Midbrain (tissue), 1 donor: ENCODE results near the gene MARCHF11.

Experiments used
- DNase-seq: peaks from one replicate; lab custom pipeline; 2025; lab: John Stamatoyannopoulos, UW

Gene MARCHF11

DNA sequence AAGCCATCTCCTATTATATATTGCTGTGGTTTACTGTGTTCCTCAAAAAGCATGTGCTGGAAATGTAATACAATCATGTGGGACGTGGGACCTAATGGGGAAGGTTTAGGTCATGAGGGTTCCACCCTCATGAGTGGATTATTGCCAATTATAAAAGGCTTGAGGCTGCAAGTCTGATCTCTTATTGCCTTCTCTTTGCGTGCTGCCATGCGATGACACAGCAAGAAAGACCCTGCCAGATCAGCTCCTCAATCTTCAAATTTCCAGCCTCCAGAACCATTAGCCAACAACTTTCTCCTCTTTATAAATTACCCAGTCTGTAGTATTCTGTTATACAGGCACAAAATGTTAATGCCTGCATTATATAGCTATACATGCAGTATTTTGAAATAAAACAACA, 45.4 kb downstream of the MARCHF11 start:
- no peak for DNase-seq

DNA sequence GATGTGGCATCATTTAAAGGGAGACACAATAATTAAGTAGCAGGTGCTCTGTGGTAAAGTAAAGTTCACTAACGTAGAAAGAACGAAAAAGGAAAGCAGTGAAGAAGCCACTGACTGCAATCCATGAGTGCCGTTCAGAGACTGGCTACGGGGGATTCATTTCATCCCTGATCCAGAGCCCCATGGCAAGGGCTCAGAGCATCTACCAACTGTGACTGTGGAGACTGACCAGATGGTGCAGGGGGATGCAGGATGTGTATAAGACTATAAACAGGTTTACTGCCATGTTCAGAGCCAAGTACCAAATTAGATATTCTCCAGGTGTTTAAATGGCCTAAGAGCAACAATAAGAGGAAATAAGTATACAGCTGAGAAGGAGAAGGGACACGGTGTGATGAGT, 47.7 kb downstream of the MARCHF11 start:
- no peak for DNase-seq

DNA sequence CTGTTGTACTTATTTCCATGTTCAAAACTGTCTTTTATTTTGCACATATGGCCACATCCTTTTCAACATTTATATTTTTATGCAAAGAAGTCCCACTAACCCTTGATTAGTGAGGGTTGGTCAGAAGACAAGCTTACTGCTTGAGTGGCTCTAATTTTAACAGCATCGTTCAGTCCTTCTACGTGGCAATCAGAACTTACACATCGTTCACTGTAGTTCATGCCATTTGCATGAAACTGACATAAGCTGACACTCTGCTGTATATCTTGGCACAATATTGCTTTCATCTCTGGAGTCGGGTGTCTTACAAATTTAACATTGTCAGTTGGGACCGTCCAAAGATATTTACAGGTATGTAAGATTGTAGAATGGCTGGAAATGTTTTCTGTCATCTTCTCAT, 50.6 kb downstream of the MARCHF11 start:
- DNase-seq: no peak

DNA sequence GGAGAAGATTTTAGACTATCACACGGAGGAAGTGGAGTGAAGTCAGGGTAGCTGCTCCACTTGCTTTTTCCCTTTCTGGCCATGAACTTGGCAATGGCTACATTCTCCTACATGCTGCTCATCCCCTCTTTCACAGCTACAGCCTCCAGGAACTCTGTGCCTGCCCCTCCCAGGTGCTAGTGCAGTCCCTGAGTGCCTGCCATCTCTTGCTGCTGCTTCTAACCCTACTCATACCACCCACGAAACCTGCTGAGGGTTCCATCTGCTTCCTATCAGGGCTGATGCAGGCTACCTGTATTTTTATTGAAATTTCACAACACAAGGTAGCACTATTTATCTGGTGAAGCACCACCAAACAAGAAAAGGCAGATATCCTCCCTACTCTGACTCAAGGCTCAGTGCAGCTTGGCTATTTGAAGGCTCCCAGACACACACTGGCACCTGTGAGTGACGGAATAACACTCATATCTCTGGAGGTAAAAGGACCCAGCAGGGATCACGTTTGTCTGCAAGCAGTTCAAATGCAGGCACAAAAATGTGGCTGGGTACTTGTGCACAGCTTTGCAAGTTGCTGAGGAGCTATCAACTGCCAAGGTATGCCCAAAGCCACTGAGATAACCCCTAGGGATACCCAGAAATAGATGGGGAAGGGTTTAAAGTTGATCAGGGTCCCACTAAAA, 51.6 kb downstream of the MARCHF11 start:
- no peak for DNase-seq

DNA sequence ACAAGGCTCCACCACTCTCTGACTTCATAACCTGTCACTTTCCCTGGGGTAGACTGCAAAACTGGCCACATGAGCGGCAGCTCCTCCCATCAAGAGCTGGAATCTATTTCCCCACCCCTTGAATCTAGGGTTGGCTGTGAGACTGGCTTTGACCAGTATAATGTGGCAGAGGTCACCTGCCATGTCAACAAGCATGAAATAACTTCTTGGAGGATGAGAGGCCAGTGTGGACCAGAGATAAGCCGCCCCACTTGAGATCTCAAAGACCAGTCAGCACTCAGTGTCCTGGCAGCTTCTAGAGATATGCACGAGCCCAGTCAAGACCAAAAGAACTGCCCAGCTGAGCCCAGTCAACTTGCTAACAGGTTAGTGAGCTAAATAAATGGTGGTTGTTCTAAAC, 59.0 kb downstream of the MARCHF11 start:
- DNase-seq: no peak

DNA sequence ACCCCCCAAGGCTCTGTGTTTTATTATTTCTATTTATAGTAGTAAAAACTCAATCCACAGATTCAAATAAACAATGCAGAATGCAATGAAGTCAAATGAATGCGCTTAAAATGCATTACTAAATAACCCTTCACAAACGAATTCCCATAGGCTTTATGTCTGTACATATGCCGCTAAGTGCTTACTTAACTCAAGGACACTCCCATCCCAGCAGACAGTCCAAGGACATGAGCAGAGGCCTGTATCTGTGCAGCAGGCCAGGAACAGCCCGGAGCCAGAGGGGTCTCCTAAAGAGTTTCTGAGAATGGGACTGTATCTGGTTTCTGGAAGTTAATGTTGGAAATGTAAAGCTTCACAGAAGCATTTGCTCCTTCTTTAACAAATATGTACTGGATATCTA, 59.8 kb downstream of the MARCHF11 start:
- DNase-seq: no peak

DNA sequence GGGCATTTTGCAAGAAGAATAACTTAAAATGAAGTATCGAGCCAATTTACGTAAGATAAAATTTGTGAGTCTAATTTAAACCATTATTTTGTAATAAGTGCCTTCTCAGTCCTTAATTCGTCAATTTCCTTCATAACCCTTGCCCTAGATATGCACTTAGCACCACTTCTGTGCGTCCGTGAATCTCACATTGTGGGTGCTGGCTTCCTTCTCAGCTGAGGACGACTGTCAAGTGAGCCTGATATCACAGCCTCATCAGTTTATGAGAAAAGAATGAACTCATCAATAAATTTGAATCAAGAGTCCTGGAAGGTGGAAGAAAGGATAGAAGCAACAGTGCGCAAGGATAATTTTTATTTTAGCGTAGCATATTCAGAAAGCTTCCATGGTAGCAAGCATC, 64.5 kb downstream of the MARCHF11 start:
- DNase-seq: no peak

DNA sequence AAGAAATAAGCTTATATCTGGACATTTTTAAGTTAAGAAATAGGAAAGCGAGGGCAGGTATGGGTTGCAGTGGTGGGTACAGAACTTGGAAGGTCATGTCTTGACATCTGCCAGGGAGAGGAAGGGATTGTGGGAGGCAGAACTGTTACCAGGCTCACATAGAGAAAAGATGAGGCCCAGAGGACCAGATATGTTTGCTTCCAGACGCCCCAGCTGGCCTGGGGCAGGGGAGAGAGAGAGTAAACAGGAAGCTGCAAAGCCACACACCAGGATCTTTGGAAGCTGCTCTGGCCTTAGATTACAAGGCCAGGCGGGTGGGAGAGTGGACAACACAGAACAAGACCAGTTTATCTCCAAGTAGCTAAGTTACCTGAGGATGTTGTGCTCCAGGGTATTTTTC, 71.2 kb downstream of the MARCHF11 start:
- no peak for DNase-seq

DNA sequence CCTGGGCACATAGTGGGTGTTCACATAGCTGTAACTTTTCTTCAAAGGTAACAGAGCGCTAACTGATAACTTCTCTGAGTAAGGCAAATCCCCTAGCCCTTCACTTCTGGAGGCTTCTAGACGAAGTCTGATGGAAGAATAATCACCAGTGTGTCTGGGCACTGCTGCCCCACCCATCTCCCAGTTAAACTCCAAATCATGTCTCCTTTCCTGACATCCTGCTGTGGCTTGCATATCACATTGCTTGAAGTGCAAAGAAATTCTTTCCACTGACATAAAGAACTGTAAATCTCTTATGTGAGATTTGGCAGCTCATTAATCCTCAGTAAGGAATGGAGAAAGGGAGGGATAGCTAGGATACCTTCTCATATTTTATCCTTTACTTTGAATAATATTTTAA, 74.6 kb downstream of the MARCHF11 start:
- DNase-seq: no peak

DNA sequence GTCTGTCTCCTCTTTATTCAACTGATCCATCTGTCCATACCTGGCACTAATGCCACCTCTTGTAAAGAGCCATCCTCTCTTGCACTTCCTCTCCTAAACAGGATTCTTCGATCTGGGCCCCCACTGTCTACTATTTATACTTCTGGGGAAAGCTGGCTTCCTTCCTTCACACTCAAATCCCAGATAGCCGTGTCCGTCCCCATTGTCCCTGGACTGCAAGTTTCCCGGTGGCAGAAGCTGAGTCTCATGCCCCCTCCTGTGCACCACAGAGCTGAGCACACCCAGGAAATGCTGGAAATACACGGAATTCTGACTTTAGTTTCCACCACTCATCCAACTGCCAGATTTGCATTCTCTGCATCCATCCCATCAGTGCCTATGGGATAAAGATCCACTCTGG, 84.0 kb downstream of the MARCHF11 start:
- DNase-seq: no peak

DNA sequence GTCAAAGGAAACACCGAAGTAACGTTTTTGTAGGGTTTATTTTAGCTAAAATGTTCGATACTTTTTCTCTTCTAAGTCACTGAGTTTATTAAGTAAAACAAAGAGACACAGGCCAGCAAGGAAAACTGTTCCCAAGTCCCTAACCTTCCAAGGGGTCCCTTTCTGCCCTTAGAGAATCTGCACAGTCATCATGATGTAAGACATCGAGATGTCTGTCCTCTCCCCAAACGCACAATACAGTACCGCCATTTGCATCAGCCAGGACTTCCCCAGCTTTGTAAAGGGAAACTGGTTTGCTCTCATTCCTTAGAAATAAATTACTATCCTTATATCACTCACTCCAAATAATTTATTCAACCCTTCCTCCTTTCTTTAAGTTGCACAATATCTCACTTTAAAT, 89.3 kb downstream of the MARCHF11 start:
- no peak for DNase-seq

DNA sequence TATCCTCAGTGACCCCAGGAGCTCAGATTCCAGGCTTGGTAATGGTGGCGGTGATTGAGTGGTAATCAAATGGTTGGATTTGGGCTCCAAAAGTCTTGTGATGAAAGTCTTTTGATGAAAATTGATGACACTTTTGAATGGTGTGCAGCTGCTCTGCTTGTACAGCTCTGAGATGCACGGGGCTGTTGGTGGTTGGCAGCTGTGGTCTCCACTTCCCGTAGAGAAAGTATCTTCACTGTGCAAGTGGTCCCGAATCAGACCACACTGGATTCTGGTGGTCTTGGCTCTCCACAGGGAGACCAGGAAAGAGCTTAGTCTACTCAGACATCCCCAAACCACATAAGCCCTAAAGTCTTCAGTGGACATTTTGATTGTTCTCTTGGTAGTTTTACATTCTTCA, 96.6 kb downstream of the MARCHF11 start:
- no peak for DNase-seq

DNA sequence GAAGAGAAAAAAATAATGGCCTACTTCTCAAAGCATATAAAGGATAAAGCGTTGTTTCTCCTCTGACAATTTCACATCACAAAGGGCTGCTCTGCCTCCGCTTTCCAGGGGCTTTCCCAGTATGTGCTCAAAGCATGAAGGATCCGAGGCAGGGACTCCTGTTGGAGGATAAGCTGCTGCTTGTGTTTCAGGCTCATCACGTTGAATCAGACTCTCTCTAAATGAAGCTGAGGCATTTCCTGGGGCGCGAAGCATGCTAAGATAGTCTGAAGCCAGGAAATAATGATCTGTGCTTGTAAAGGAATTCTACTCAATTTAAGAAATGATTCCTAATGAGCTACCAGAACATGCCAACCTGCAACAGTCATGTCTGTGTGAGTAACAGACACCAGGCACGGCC, 97.5 kb downstream of the MARCHF11 start:
- no peak for DNase-seq

DNA sequence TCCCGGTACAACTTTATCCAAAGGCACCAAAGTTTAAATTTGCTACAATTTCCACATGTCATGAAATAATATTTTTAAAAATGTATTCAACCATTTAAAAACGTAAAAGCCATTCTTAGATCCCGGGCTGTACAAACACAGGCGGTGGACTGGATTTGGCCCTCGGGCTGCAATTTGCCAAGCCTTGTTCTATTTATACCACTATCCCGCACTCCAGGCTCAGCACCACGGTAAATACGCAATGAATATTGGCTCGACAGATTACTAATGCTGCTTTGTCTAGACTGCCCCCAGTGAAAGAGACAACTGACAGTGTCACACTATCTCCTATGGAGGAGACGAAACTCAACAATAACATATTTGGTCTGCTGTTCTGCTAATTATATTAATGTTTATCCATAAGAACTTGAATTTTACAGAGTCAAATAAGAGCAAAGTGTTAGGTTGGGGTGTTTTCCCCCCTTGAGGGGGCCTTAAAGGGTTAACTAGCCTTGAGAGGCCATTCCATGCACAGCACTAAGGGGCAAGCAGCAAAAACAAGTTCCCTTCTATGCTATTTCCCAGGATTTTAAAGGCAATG, 98.1 kb downstream of the MARCHF11 start:
- no peak for DNase-seq

DNA sequence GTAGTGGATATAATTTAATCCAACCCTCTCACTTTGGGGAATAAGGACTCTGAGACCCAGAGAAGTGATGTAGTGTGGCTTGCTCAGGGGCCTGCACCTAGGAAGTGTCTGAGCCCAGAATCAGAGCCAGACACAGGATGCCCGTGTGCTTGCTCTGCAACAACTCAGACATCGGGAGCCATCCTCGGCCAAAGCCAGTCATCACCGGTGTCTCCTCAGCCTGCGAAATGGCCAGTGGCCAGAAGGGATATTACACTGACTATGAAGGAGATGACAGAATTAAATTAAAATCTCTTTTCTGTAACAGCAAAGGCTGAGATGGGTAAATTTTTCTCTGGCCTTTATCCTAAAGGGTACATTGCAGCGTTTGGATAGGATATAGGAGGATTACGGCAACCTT, 102.9 kb downstream of the MARCHF11 start:
- no peak for DNase-seq

DNA sequence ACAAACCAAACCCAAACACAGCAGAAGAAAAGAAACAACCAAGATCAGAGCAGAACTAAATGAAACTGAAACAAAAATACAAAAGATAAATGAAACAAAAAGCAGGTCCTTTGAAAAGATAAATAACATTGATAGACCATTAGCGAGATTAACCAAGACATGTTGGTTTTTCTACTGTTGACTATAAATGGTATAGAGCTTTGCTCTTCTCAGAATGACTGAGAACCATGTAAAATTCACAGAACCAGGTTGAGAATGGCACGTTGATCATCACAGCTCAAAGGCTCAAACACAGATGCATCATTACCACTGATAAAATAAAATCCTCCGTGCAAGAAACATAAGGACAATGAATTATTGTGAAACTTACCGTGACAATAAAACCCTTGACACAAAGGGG, 105.2 kb downstream of the MARCHF11 start:
- no peak for DNase-seq

DNA sequence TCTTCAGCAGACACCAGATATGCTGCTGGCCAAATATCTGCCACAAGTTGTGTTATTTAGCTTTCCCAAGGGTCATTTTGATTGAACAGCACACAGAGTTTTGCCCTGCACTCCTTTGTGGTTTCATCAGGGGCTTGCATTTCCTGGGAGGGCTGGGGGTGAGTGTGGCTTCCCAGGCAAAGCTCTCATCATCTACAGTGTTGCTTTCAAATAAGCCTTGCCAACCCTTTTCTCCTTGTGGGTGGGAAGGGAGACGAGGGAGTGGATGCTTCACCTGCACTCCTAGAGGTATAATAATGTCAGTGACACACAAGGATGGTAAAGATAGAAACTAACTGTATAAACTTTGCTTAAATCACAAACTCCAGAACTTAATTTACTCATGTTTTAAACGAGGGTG, 107.0 kb downstream of the MARCHF11 start:
- DNase-seq: no peak

DNA sequence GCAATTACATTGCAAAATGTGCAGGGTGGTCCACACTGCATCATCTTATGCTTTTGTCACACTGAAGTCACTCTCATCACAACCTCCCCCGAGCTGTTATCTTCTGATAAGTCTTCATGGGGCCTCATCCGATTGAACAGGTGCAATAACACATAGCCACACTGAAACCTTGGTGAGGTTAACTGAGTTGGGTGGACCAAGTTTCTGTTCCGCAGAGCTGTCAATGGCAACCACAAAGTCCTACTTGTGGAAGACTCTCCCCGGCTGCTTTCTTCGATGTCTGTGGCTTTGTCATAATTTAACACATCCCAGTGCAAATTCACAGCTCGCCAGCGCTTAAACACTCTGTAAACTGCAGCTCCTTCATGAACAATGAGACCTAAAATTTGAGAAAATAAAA, 112.2 kb downstream of the MARCHF11 start:
- DNase-seq: no peak

DNA sequence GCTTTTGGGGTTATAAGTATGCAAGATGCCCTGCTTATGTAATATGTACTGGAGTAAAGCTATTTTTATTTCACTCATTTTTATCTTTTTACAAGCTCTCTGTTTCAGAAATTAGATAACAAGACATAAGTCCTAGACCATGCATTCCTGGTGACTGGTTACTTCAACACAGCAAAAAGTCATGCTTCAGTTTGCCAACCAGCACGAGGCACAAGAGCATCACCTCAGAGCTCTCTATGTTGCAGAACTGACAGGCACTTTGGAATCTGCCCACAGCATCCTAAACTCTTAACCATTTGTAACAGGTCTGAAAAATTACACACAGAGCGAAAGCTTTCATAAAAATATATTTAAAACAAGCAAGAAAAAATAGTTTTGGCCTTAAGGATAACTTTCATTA, 112.8 kb downstream of the MARCHF11 start:
- no peak for DNase-seq

DNA sequence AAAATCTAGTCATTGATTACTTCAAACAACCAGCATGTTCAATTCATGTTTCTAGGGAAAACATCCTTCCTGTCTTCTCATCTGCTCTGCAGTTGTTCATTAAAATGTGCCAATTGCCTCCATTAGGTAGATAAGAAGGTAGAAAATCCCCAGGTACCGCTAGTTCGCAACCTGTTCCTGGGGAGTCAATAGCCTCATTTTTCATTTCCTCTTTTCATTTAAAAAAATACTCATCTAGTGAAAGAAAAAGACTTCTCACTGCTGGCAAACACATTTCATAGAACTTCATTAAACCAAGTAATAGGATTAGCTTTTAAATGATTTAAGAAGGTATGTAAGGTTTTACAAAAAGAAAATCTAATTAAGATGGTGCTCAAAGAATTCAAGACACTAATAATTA, 113.3 kb downstream of the MARCHF11 start:
- DNase-seq: no peak

DNA sequence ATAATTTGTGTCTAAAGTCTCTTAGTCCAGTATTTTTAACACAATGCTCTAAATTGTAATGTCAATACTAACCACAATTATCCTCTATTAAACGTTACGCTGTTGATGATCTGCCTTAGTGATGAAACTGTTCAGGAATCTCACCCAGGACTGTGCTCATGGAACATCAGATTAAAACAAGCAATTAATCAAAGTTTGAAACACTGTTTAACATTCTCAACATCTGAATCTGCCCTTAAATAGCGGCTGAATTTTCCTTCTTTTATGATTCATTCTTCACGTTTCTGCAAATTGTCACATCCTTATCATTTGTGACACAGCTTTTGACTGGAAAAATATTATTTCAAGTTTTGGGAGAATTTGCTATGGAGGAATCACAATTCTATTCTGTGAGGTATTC, 113.8 kb downstream of the MARCHF11 start:
- DNase-seq: no peak

DNA sequence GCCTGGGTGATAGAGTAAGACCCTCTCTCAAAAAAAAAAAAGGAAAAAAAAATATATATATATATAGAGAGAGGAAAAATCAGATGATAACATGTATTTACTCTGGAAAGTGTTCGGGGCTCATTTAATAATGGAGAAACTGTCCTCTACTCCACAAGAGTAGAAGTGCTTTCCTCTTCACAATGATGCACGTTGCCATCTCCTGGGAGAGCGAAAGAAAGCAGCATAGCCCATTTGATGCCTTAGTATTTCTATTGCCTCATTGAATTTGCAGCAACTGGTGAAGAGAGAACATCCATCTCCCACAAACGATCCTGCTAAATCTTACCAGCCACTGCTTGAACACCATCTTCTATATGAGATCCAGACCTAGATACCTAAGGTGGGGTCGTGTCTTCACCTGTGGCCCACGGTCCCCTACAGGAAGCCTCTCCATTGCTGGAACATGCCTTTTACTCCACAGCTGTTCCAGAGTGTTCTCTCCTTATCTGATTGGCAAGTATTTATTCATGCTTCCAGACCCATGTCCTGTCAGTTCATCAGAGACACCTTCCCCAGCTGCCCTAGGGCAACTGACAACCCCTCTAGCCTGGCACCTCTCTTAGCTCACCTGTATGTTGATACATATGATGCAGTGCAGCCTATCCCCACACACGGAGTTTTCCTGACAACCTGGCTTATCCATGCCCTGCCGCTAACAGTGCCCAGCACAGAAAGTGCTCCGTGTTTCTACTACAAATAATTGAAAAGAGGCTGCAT, 115.3 kb downstream of the MARCHF11 start:
- DNase-seq: no peak

DNA sequence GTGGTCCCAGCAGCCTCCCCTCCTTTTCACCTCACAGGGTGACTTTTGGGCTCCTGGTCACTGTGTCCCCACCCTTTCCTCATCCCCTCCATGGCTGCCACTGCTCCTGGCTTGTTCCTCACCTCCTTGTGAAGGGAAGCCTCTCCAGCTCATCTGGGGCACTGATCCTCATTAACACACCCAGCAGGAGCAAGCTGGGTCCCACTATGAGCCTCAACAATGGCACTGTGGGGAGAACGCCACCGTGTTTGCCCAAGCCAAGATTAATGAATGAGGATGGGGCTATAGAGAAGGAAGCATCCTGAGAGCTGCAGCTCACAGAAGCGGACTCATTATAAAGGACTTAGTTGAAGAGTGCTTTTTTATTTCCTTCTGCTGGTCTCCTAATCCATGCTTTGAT, 118.4 kb downstream of the MARCHF11 start:
- DNase-seq: no peak

DNA sequence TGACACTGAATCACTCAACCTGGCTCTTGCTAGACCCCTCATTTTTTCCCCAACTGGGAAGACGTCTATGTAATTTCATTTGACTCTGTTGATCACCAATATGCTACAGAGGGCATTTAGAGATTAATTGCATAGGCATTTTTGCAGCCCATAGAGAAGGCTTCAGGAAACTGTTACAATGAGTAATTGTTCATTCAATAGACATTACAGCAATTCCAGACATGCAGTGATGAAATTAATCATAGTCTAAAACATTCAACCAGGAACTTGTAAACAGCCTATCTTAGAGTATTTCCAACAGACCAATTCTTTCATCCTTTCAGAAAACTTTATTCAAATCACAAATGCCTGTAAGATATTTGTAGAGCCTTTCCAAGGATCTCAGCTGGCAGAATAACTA, 122.3 kb downstream of the MARCHF11 start:
- no peak for DNase-seq
